ENCODE measurements around the gene NBAS. TPM values are rescaled to one million over a fixed set of nuclear protein-coding genes. Genes with fewer than 3 reads are reported as not detected.

NBAS gene
- polyA plus RNA-seq, 1 donor (not counting 4 experiments of a cell fraction or from before 2014, with no cell fraction given): 27.9 TPM

DNA sequence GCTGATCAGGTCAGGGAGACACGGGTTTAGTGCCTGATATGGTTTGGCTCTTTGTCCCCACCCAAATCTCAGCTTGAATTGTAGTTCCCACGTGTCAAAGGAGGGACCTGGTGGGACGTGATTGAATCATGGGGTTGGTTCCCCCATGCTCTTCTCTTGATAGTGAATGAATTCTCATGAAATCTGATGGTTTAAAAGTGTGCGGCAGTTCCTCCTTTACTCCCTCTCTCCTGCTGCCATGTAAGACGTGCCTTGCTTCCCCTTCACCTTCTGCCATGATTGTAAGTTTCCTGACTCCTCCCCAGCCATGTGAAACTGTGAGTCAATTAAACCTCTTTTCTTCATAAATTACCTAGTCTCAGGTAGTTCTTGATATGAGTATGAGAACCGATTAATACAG lies 424.5 kb downstream of the NBAS start:
- H3K4me3 ChIP-seq (ENCODE audit: control insufficient read depth in 2 of 3, extremely low read depth in 1 of 3, insufficient read depth in 2 of 3, low read depth in 1 of 3, low read length in 3 of 3): no peak overlapping the region
- H4K20me1 ChIP-seq (ENCODE audit: control insufficient read depth, extremely low read depth, insufficient read depth, low read length): no peaks in the 10 kb centered on the region
- no peak overlapping the region for H2AFZ ChIP-seq (ENCODE audit: control insufficient read depth, low read length)
- H3K36me3 ChIP-seq (ENCODE audit: control insufficient read depth in 2 of 2, extremely low read depth in 1 of 2, insufficient read depth in 2 of 2, low read length in 2 of 2): no peaks in the 10 kb centered on the region
- H3K4me2 ChIP-seq (ENCODE audit: control insufficient read depth, extremely low read depth, insufficient read depth, low read depth, low read length): no peak overlapping the region
- no peaks in the 10 kb centered on the region for H3K27me3 ChIP-seq (ENCODE audit: control insufficient read depth, extremely low read depth, insufficient read depth, low read length)
- no peaks in the 10 kb centered on the region for H3K9me3 ChIP-seq (ENCODE audit: control insufficient read depth, low read depth, low read length)
- H3K9me1 ChIP-seq (ENCODE audit: control insufficient read depth, extremely low read depth, insufficient read depth, low read length): no peaks in the 10 kb centered on the region
- H3K4me1 ChIP-seq (ENCODE audit: control insufficient read depth, extremely low read depth, insufficient read depth, low read length): no peaks in the 10 kb centered on the region
- H3K79me2 ChIP-seq (ENCODE audit: control insufficient read depth, insufficient read depth, low read length): no peaks in the 10 kb centered on the region
- FAIRE-seq (no peak), DNase-seq (ENCODE audit: low read depth, low spot score) (no peak)
- H3K9ac ChIP-seq (ENCODE audit: control insufficient read depth, extremely low read depth, insufficient read depth, low read length): no peak overlapping the region
- dilution Hi-C loops (cut with MboI; ENCODE audit: extremely low pct_ligation_motif_present, low sequenced_read_pairs): no loop called here
- H3K27ac ChIP-seq (ENCODE audit: control insufficient read depth, insufficient read depth, low read length): no peak overlapping the region
- TF ChIP-seq EZH2 (IDR thresholded peaks at IDR 0.05; ENCODE audit: low read length): no peak
- no peak for TF ChIP-seq CTCF (optimal IDR thresholded peaks at IDR 0.05 in 1 of 3, IDR thresholded peaks at IDR 0.05 in 1 of 3, conservative IDR thresholded peaks at IDR 0.05 in 1 of 3; ENCODE audit: extremely low read depth in 1 of 3, insufficient read depth in 2 of 3, low read length in 3 of 3)

DNA sequence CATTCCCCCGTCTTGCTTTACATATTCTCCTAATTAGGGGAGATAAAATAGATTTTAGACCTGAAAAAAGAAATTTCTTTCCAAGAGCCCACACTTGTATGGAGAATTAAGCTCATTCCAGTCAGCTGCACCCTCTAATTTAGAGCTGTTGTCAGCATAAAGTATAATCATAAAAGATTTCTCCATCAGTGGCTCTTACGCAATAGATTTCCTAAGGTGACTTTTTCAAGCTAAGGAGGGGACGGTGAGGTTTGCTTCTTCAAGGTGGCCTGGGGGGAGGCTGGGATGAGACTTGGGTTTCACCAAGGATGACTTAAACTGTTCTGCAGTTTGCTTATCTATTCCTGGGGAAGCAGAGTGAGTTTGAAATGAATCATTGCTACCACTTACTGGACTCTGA lies 426.2 kb downstream of the NBAS start:
- no peak overlapping the region for H2AFZ ChIP-seq (ENCODE audit: control insufficient read depth, low read length)
- no peaks in the 10 kb centered on the region for H4K20me1 ChIP-seq (ENCODE audit: control insufficient read depth, extremely low read depth, insufficient read depth, low read length)
- FAIRE-seq (no peak), DNase-seq (ENCODE audit: low read depth, low spot score) (no peak)
- dilution Hi-C loops (cut with MboI; ENCODE audit: extremely low pct_ligation_motif_present, low sequenced_read_pairs): no loop called here
- TF ChIP-seq EZH2 (IDR thresholded peaks at IDR 0.05; ENCODE audit: low read length) (no peak), CTCF (optimal IDR thresholded peaks at IDR 0.05 in 1 of 3, IDR thresholded peaks at IDR 0.05 in 1 of 3, conservative IDR thresholded peaks at IDR 0.05 in 1 of 3; ENCODE audit: extremely low read depth in 1 of 3, insufficient read depth in 2 of 3, low read length in 3 of 3) (no peak)
- H3K4me3 ChIP-seq (ENCODE audit: control insufficient read depth in 2 of 3, extremely low read depth in 1 of 3, insufficient read depth in 2 of 3, low read depth in 1 of 3, low read length in 3 of 3): no peak overlapping the region
- no peak overlapping the region for H3K4me2 ChIP-seq (ENCODE audit: control insufficient read depth, extremely low read depth, insufficient read depth, low read depth, low read length)
- no peaks in the 10 kb centered on the region for H3K27me3 ChIP-seq (ENCODE audit: control insufficient read depth, extremely low read depth, insufficient read depth, low read length)
- H3K36me3 ChIP-seq (ENCODE audit: control insufficient read depth in 2 of 2, extremely low read depth in 1 of 2, insufficient read depth in 2 of 2, low read length in 2 of 2): no peaks in the 10 kb centered on the region
- no peaks in the 10 kb centered on the region for H3K9me1 ChIP-seq (ENCODE audit: control insufficient read depth, extremely low read depth, insufficient read depth, low read length)
- H3K27ac ChIP-seq (ENCODE audit: control insufficient read depth, insufficient read depth, low read length): no peak overlapping the region
- no peaks in the 10 kb centered on the region for H3K9me3 ChIP-seq (ENCODE audit: control insufficient read depth, low read depth, low read length)
- no peaks in the 10 kb centered on the region for H3K79me2 ChIP-seq (ENCODE audit: control insufficient read depth, insufficient read depth, low read length)
- H3K4me1 ChIP-seq (ENCODE audit: control insufficient read depth, extremely low read depth, insufficient read depth, low read length): no peaks in the 10 kb centered on the region
- no peak overlapping the region for H3K9ac ChIP-seq (ENCODE audit: control insufficient read depth, extremely low read depth, insufficient read depth, low read length)

All from keratinocyte (primary cell).